HG03439 (cell line): ENCODE data around the gene CIP2A.
"Not testable (repeated sequence)": the region's sequence is repeated elsewhere in the genome, so short reads cannot be mapped to it uniquely, and the experiment has no call there.

Experiments used
- ATAC-seq: cut with Tn5 transposase; IDR thresholded peaks from one replicate; pipeline ENCODE4 v1.9.1; 2021; ENCODE audit warnings: mild to moderate bottlenecking, moderate library complexity; ENCODE audit not compliant: unreplicated experiment

Gene CIP2A

GRCh38 chr3:108589081-108589997 lies at the start of gene CIP2A, which contains the start of gene DZIP3:
Gene CIP2A (minus strand): TSS chr3:108589438. CDS start chr3:108589375, 63 bp downstream.
Gene DZIP3 (plus strand): TSS chr3:108589722. CDS start chr3:108605407, 15,685 bp downstream.
- ATAC-seq: peak; percentile 94

- no peak for ATAC-seq
Observed at GRCh38 chr3:108629974-108630373, 40.7 kb upstream of the CIP2A start.

DNA sequence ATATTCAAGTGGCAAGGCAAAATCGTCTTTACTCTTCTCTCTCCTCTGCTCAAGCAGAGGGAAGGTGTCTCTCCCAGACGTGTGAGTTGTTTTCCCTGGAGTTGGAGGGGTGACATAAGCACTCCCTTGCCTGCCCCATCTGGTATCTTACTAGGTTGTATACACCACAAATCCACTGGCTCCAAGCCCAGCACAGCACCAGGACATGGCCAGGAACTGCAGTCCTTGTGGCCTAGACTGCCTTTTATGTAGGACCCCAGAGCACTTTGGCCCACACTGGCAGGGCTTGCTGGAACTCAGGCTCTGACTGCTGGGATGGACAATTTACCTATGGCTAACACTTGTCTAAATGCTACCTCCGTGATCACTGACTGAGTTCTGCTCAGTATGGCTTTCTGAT lies 34.3 kb upstream of the CIP2A start:
- ATAC-seq: no peak

DNA sequence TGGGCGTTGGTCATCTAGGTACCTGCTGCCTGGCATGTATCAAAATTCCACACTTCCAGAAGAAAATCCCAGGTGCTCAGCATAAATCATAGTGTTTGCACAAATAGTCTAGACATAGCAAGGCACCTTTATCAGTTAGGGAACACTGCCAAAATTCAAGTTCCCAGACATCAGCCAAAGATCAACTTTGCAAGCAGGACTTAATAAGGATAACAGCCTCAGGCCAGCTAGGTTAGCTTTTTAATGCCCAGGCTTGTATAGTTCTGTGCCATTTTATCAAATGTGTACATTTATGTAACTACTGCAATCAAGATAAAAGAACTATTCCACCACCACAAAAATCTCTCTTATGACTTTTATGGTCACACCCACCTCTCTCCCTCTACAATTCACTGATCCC lies 31.0 kb upstream of the CIP2A start:
- no peak for ATAC-seq

- not testable (repeated sequence) for ATAC-seq
Observed at GRCh38 chr3:108616090-108616489, 26.9 kb upstream of the CIP2A start.

GRCh38 chr3:108610651-108611050 lies 21.4 kb upstream of the CIP2A start:
- no peak for ATAC-seq

DNA sequence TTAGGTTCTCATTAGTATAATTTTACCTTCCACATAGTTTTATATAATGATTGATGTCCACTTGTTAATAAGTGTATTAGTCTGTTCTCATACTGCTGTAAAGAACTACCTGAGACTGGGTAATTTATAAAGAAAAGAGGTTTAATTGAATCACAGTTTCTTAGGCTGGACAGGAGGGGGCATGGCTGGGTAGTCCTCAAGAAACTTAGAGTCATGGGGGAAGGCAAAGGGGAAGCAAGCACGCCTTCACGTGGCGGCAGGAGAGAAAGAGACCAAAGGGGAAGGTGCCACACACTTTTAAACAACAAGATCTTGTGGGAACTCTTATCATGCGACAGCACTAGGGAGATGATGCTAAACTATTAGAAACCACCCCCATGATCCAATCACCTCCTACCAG lies 19.5 kb upstream of the CIP2A start:
- ATAC-seq: no peak

DNA sequence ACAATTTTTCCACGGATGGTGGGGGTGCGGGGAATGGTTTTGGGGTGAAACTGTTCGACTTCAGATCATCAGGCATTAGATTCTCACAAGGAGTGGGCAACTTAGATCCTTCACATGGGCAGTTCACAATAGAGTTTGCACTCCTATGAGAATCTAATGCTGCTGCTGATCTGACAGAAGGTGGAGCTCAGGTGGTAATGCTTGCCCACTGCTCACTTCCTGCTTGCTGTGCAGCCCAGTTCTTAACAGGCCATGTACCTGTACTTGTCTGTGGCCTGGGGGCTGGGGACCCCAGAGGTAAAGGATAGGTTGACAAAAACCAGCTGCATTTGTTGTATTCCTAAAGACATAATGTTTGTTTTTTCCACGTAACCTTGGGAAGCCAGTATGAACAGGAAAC lies 16.3 kb upstream of the CIP2A start:
- no peak for ATAC-seq

DNA sequence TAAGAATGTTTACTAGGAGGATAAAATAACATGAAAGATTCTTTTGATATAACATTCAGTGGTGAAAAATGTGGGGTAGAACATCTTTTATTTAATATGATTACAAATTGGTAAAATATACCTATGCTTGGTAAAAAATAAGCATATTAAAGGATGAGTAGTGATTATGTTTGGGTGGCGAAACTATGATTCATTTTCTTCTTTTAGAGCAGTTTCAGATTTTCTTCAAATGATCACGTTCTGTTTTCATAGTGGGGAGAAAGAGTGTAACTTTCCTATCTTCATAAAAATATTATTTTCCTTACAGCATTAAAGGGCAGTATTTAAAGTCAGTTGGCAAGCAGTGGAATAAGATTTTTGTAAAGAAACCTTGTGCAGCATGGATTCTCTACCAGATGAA lies 15.8 kb upstream of the CIP2A start:
- ATAC-seq: no peak

DNA sequence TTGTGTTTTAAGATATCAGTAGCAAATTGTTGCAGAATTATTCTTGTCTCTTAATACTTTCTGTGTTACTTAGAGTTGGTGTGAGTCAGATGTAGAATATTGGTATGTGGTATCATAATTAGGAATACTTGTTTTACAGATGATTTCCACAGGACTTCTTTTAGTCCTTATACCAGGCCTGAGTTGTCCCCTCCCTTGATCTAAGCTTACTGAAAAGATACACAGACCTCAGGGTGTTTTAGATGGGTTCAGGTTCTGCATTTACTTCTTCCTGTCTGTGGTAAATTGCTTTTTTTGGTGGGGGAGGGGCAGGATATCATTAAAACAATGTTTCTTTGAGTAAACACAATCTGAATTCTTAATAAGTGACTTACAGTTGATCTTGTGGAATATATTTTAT lies 14.5 kb upstream of the CIP2A start:
- ATAC-seq: no peak

DNA sequence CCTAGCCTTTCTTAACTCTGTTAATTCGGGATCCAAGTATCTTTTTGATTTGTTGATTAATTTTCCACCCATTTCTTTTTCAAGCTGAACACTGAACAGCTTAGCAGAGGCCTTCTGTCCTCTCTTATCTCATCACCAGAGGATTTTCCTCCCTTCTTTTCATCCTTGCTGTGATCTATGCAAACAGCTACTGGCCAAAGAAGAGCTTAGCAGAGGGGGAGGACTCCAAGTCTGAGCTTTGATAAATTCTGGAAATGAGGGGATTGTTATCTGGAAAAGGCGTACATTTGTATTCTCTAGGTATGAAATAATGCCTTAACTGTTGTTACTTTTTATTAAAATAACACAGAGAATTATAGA lies 13.7 kb upstream of the CIP2A start:
- ATAC-seq: no peak

DNA sequence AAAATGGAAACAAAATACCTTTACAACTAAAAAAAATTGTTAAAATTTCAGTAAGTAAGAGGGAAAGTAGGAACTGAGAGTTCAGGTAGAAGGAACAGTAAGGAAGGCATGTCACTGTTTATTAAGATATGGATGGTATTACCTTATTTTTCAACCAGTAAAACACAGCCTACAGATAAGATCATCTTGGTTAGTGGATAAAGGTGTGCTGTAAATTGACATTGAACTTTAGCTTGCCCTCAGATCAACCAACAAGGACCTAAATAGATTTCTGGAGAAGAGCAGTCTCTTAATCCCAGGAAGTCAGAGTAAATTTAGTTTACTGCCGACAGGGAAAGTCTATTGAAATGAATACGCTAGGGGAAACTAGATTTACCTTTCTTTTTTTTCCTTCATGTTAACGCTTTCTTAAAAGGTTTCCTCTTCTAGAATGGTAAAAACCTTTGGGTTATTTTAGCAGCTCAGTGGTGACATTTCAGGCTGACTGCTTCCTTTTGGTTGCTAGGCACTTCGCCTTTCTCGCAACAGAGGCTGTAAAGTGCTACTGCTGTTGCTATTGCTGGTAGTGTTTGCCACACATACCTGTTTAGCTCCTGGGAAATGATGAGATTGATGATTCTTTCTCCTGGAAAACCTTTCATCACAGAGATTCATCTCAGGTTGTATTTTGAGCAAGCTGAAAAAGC lies 13.2 kb upstream of the CIP2A start:
- ATAC-seq: no peak

- no peak for ATAC-seq
Observed at GRCh38 chr3:108599677-108600409, 10.6 kb upstream of the CIP2A start.

DNA sequence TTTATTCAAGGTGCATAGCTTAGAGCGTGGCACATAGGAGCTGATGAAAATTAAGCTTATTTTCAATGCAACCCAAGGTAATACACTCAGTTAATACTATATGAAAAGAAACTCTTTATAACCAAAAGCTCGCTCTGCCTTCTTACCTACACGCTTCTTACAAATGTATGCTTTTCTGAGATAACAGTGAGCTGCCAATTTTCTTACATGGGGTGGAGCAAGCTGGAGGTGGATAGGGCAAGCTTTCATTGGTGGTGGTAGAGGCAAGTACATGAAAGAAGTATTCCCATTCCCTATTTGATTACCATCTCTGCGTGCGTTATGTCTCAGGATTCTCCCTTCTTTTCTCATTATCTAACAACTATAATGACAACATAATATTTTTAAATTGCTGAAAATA lies 9.1 kb upstream of the CIP2A start:
- no peak for ATAC-seq

- no peak for ATAC-seq
Observed at GRCh38 chr3:108595321-108595720, 6.1 kb upstream of the CIP2A start.

- ATAC-seq: no peak
Observed at GRCh38 chr3:108590460-108590859, 1.2 kb upstream of the CIP2A start.

DNA sequence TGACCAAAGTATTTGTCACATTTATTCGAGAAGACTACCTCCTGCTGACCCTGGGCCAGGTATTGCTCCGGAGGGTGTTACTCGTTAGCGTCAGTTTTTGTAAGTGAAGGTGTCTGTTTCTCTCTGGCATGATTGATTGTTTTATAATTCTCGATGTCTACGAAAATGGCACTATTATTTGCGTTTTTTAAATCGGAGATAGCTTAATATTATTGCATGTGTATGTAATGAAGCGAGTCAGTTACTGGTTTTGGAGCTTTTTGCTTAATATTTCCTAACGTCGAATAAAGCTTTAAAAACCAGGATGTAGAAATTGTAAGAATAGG lies 723 bp upstream of the CIP2A start:
- no peak for ATAC-seq

DNA sequence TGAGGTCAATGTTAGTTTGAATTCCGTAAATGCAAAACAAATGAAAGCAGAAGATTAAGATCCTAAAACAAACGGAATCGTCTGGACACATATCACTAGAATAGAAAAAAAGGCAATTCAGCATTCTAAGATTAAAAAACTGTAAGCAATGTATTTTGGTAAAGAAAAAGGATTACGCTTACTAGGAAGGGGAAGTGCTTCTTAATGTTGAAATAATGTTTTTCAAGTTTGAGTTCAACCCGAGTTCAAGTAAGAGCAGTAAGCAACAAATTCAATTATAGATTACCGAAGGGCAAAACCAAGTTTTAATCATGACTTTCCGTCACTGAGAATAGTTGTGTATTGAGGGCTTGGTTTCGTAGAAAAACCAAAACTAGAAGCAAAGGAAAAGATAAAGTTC lies 637 bp downstream of the CIP2A start:
- ATAC-seq: no peak

GRCh38 chr3:108578064-108578463 lies 11.2 kb downstream of the CIP2A start:
- no peak for ATAC-seq

DNA sequence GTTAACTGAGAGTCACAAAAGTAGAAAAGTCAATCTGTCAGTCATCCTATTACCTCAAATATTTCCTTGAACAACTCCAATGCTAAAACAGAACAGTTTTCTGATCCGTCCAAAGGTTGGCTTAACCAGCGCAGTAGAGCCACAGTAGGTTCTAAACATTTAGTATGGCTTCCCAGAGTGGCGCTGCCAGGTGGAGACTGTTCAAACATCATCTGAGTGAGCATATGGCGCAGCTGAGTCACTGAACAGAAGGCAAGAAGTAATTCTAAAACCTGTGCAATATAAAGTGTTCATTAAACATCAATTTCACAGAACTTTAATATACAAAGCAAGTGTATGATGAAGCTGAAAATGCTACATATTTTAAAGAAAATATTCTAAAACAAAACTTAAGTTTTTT lies 19.9 kb downstream of the CIP2A start:
- ATAC-seq: no peak

- no peak for ATAC-seq
Observed at GRCh38 chr3:108566599-108566998, 22.6 kb downstream of the CIP2A start.

- ATAC-seq: no peak
Observed at GRCh38 chr3:108565506-108565905, 23.7 kb downstream of the CIP2A start.
